Natural killer cell (primary cell): ENCODE measurements around the gene P2RY4. TPM values are rescaled to one million over a fixed set of nuclear protein-coding genes. Genes with fewer than 3 reads are reported as not detected.
"Not testable (repeated sequence)": the region's sequence is repeated elsewhere in the genome, so short reads cannot be mapped to it uniquely, and the experiment has no call there.

Experiments
- ATAC-seq, 3 donors: fragments of 150-1000 bp in 2 of 3; fragments of 200-7000 bp in 1 of 3; cut with Tn5 transposase; 1 replicate in 1 of 3; 2 replicates in 2 of 3; pipeline ENCODE4 v1.10.0; 2021; ENCODE audit warnings: mild to moderate bottlenecking in 2 of 3, moderate library complexity in 2 of 3
- DNase-seq, 2 donors: peaks; one replicate each; pipeline versions ENCODE4 v3.0.0 to v3.0.0-alpha.2; 2013 to 2021; ENCODE audit warnings: mixed read lengths in 1 of 2
- H3K27ac ChIP-seq: one replicate; pipeline ENCODE4 v1.5.1; 2013; ENCODE audit warnings: mild to moderate bottlenecking, low read length
- H3K27me3 ChIP-seq: one replicate; pipeline ENCODE4 v1.6.1; 2013; ENCODE audit warnings: low read length; ENCODE audit not compliant: control insufficient read depth, insufficient read depth
- H3K36me3 ChIP-seq: one replicate; pipeline ENCODE4 v1.6.1; 2013; ENCODE audit warnings: low read length; ENCODE audit not compliant: control insufficient read depth, insufficient read depth
- H3K4me1 ChIP-seq: one replicate; pipeline ENCODE4 v1.6.1; 2013; ENCODE audit warnings: low read length; ENCODE audit not compliant: control insufficient read depth, insufficient read depth
- H3K4me3 ChIP-seq: one replicate; pipeline ENCODE4 v1.5.1; 2013; ENCODE audit warnings: low read length
- H3K9me3 ChIP-seq: one replicate; pipeline ENCODE4 v1.6.1; 2013; ENCODE audit warnings: low read length; ENCODE audit not compliant: control insufficient read depth, insufficient read depth
- H3K27ac Mint-ChIP-seq, 2 donors: one replicate each; pipeline ENCODE4 v1.8.0; 2022; ENCODE audit warnings: mild to moderate bottlenecking in 2 of 2, mixed read lengths in 2 of 2, moderate library complexity in 1 of 2
- H3K27me3 Mint-ChIP-seq, 2 donors: one replicate each; pipeline ENCODE4 v1.8.0; 2022; ENCODE audit warnings: low read depth in 2 of 2, mixed read lengths in 2 of 2
- H3K36me3 Mint-ChIP-seq: one replicate; pipeline ENCODE4 v1.8.0; 2022; ENCODE audit warnings: mixed read lengths
- H3K4me1 Mint-ChIP-seq, 2 donors: one replicate each; pipeline ENCODE4 v1.8.0; 2022; ENCODE audit warnings: mixed read lengths in 2 of 2
- H3K4me3 Mint-ChIP-seq: one replicate; pipeline ENCODE4 v1.8.0; 2022; ENCODE audit warnings: mild to moderate bottlenecking, moderate library complexity, mixed read lengths
- H3K9me3 Mint-ChIP-seq, 2 donors: one replicate each; pipeline ENCODE4 v1.8.0; 2022; ENCODE audit warnings: mixed read lengths in 2 of 2
- CTCF ChIP-seq: fragments of 200-600 bp; IDR thresholded peaks from one replicate; pipeline ENCODE4 v1.8.0; 2022; ENCODE audit warnings: antibody characterized with exemption
- WGBS: methylation state at CpG from one replicate; pipeline ENCODE4 v1.1.7; 2013; ENCODE audit warnings: missing lambda C conversion rate; ENCODE audit not compliant: insufficient coverage; 5-methylcytosine and 5-hydroxymethylcytosine counted together
- intact Hi-C: fragments of 100-400 bp; cut with micrococcal nuclease; formaldehyde crosslinking; loops from one replicate; pipeline ENCODE4 v1.14.2; 2022
- total RNA-seq, 4 donors: library from RNA; stranded (reverse); fragments of 120-200 nt in 1 of 4; gene quantifications; one replicate each; pipeline versions ENCODE4 v1.2.3 to v1.2.4, GENCODE V29; 2013 to 2022

The P2RY4 gene
- total RNA-seq, 3 donors from 2014 or later (not counting 1 experiment from before 2014, with no cell fraction given): 0.53 to 0.64 (median 0.61) TPM

- intact Hi-C loops: no loop called here
- Mint-ChIP-seq H3K4me1 (no peaks in the 10 kb centered on the region), H3K27ac (no peak overlapping the region), H3K27me3 (no peaks in the 10 kb centered on the region), H3K9me3 (no peaks in the 10 kb centered on the region), H3K36me3 (no peaks in the 10 kb centered on the region), H3K4me3 (no peak overlapping the region)
- Histone ChIP-seq H3K36me3 (no peaks in the 10 kb centered on the region), H3K9me3 (no peaks in the 10 kb centered on the region), H3K27me3 (no peaks in the 10 kb centered on the region), H3K4me3 (no peak overlapping the region), H3K27ac (no peak overlapping the region), H3K4me1 (peaks cover 2% of the 10 kb centered on the region)
- DNase-seq: no peak
- no peak for ATAC-seq
- 97% methylated on average over 3 of the region's 3 CpGs for WGBS
- TF ChIP-seq CTCF: no peak
Measured at GRCh38 chrX:70280573-70280972, 20.6 kb upstream of the P2RY4 start.

GRCh38 chrX:70279081-70279480 is 19.1 kb upstream of the P2RY4 start:
- intact Hi-C loops: no loop called here
- Mint-ChIP-seq H3K4me1 (no peaks in the 10 kb centered on the region), H3K4me3 (no peak overlapping the region), H3K9me3 (no peaks in the 10 kb centered on the region), H3K27me3 (no peaks in the 10 kb centered on the region), H3K36me3 (no peaks in the 10 kb centered on the region), H3K27ac (no peak overlapping the region)
- no peak for ATAC-seq
- Histone ChIP-seq H3K27ac (no peak overlapping the region), H3K36me3 (no peaks in the 10 kb centered on the region), H3K9me3 (no peaks in the 10 kb centered on the region), H3K4me1 (no peaks in the 10 kb centered on the region), H3K4me3 (no peak overlapping the region), H3K27me3 (no peaks in the 10 kb centered on the region)
- no peak for DNase-seq
- WGBS: no CpG with 5 or more reads among the region's 3 CpGs
- TF ChIP-seq CTCF: no peak

GRCh38 chrX:70274029-70274428 is 14.0 kb upstream of the P2RY4 start:
- H3K27ac Mint-ChIP-seq, H3K27ac ChIP-seq, DNase-seq, H3K36me3 Mint-ChIP-seq, H3K4me1 ChIP-seq, H3K9me3 ChIP-seq, H3K4me1 Mint-ChIP-seq, H3K27me3 ChIP-seq, ATAC-seq, H3K4me3 ChIP-seq, intact Hi-C loops, H3K36me3 ChIP-seq, H3K9me3 Mint-ChIP-seq, H3K27me3 Mint-ChIP-seq, H3K4me3 Mint-ChIP-seq: not testable (repeated sequence)
- WGBS: 93% methylated on average over 7 of the region's 7 CpGs

- Histone ChIP-seq H3K36me3 (no peaks in the 10 kb centered on the region), H3K27me3 (no peaks in the 10 kb centered on the region), H3K4me3 (no peak within 1 kb of the TSS), H3K27ac (no peak within 1 kb of the TSS), H3K9me3 (no peaks in the 10 kb centered on the region), H3K4me1 (no peaks in the 10 kb centered on the region)
- Mint-ChIP-seq H3K4me1 (no peaks in the 10 kb centered on the region), H3K4me3 (no peak within 1 kb of the TSS), H3K27ac (no peak within 1 kb of the TSS), H3K27me3 (peaks cover 0 to 9% of the 10 kb centered on the region in 2 donors), H3K36me3 (no peaks in the 10 kb centered on the region), H3K9me3 (no peaks in the 10 kb centered on the region)
- DNase-seq (no peak), ATAC-seq (no peak)
- TF ChIP-seq CTCF: no peak
- intact Hi-C loops: no loop called here
Measured at GRCh38 chrX:70268034-70268433, 8.0 kb upstream of the P2RY4 start, which contains the start of gene ARR3. TSS of gene ARR3 (plus strand) at chrX:70268334. CDS start at chrX:70269386, 1,052 bp downstream.
